GM08714 (cell line): Measurements from ENCODE around the gene KRTCAP2.
"Not testable (repeated sequence)": the region's sequence is repeated elsewhere in the genome, so short reads cannot be mapped to it uniquely, and the experiment has no call there.

Source experiments
- H3K4me3 ChIP-seq: fragments of 200-500 bp; sonication (Bioruptor generic); 2 replicates; pipeline ENCODE4 v1.5.1; 2014; ENCODE audit warnings: mild to moderate bottlenecking, low read length, inconsistent platforms
- ZNF274 ChIP-seq: IDR thresholded peaks from 2 replicates; pipeline ENCODE4 v1.6.1; 2012; ENCODE audit warnings: mild to moderate bottlenecking, low read depth, low read length

The KRTCAP2 gene

GRCh38 chr1:155172732-155173477 lies at the start of gene KRTCAP2:
Gene KRTCAP2 (minus strand): TSS chr1:155173304. CDS start chr1:155173224, 80 bp downstream.
- H3K4me3 ChIP-seq: peak within 1 kb of the TSS; percentile 93
- TF ChIP-seq ZNF274: no peak

GRCh38 chr1:155220211-155220965 lies 47.3 kb upstream of the KRTCAP2 start:
- not testable (repeated sequence) for H3K4me3 ChIP-seq

- no peak overlapping the region for H3K4me3 ChIP-seq
- TF ChIP-seq ZNF274: no peak
These were observed 46.5 kb upstream of the KRTCAP2 start for GRCh38 chr1:155219592-155220031.

- TF ChIP-seq ZNF274: no peak
These were observed 45.9 kb upstream of the KRTCAP2 start for GRCh38 chr1:155218854-155219591.

GRCh38 chr1:155214702-155215101 lies 41.6 kb upstream of the KRTCAP2 start:
- not testable (repeated sequence) for H3K4me3 ChIP-seq

More at GRCh38 chr1:155218854-155219591, 45.9 kb upstream of the KRTCAP2 start:
- H3K4me3 ChIP-seq: no peak overlapping the region

GRCh38 chr1:155212051-155212440 lies 38.9 kb upstream of the KRTCAP2 start:
- not testable (repeated sequence) for H3K4me3 ChIP-seq

- H3K4me3 ChIP-seq: not testable (repeated sequence)
These were observed 38.4 kb upstream of the KRTCAP2 start for GRCh38 chr1:155211381-155212050.

- no peak for TF ChIP-seq ZNF274
- H3K4me3 ChIP-seq: no peak overlapping the region
These were observed 37.4 kb upstream of the KRTCAP2 start for GRCh38 chr1:155210314-155211104.

- TF ChIP-seq ZNF274: no peak
- H3K4me3 ChIP-seq: peak overlapping the region; percentile 79
These were observed 36.2 kb upstream of the KRTCAP2 start for GRCh38 chr1:155209312-155209721.

GRCh38 chr1:155208541-155209311 lies 35.6 kb upstream of the KRTCAP2 start, which contains the start of gene MTX1:
Gene MTX1 (plus strand): TSS chr1:155208695. CDS start chr1:155208805, 110 bp downstream.
- peak within 1 kb of the TSS; percentile 79 for H3K4me3 ChIP-seq
- TF ChIP-seq ZNF274: no peak

- H3K4me3 ChIP-seq: peak within 1 kb of the TSS; percentile 79
- no peak for TF ChIP-seq ZNF274
These were observed 34.9 kb upstream of the KRTCAP2 start, which contains the start of gene THBS3 for GRCh38 chr1:155207806-155208540. Gene THBS3 (minus strand): TSS chr1:155207897. CDS start chr1:155207876, 21 bp downstream.
